ENCODE data around the gene COQ7. TPM values are rescaled to one million over a fixed set of nuclear protein-coding genes. Genes with fewer than 3 reads are reported as not detected.

COQ7 gene
- total and polyA plus RNA-seq, 2 donors (not counting 1 experiment from before 2014, with no cell fraction given) = 12.4 to 19.8 TPM

- Histone ChIP-seq H3K36me3 (ENCODE audit: control insufficient read depth, insufficient read depth, low read length) (no peaks in the 10 kb centered on the region), H3K27ac (ENCODE audit: insufficient read depth, low read length) (no peak overlapping the region), H3K4me1 (ENCODE audit: control insufficient read depth, extremely low read depth, insufficient read depth, low read length) (no peaks in the 10 kb centered on the region), H4K20me1 (ENCODE audit: control insufficient read depth, extremely low read depth, insufficient read depth, low read length) (no peaks in the 10 kb centered on the region), H3K79me2 (ENCODE audit: control insufficient read depth, insufficient read depth, low read length) (no peaks in the 10 kb centered on the region), H3K9me3 (ENCODE audit: control insufficient read depth, insufficient read depth, low read depth, low read length) (no peaks in the 10 kb centered on the region), H2AFZ (ENCODE audit: low read length) (no peak overlapping the region), H3K27me3 (ENCODE audit: control insufficient read depth, insufficient read depth, low read length) (no peaks in the 10 kb centered on the region), H3K4me2 (ENCODE audit: extremely low read depth, insufficient read depth, low read length) (no peak overlapping the region), H3K4me3 (replicated peaks in 1 of 4; ENCODE audit: control extremely low read depth in 1 of 4, insufficient read depth in 1 of 4, low read depth in 3 of 4, low read length in 4 of 4) (no peak overlapping the region), H3K9ac (ENCODE audit: insufficient read depth, low read length) (no peak overlapping the region)
- no peak for TF ChIP-seq CTCF (conservative IDR thresholded peaks at IDR 0.05 in 1 of 2, IDR thresholded peaks at IDR 0.05 in 1 of 2; ENCODE audit: low read depth in 1 of 2, low read length in 2 of 2)
- no peak for TF ChIP-seq EZH2 (IDR thresholded peaks at IDR 0.05; ENCODE audit: low read length, missing control alignments)
- DNase-seq (ENCODE audit: low read depth in 2 of 2) = no peak
Observed at GRCh38 chr16:19092653-19093410, 25.4 kb downstream of the COQ7 start.

GRCh38 chr16:19093631-19094541 lies 26.5 kb downstream of the COQ7 start:
- TF ChIP-seq EZH2 (IDR thresholded peaks at IDR 0.05; ENCODE audit: low read length, missing control alignments) = no peak
- no peak for TF ChIP-seq CTCF (conservative IDR thresholded peaks at IDR 0.05 in 1 of 2, IDR thresholded peaks at IDR 0.05 in 1 of 2; ENCODE audit: low read depth in 1 of 2, low read length in 2 of 2)
- Histone ChIP-seq H3K36me3 (ENCODE audit: control insufficient read depth, insufficient read depth, low read length) (no peaks in the 10 kb centered on the region), H3K9ac (ENCODE audit: insufficient read depth, low read length) (no peak overlapping the region), H4K20me1 (ENCODE audit: control insufficient read depth, extremely low read depth, insufficient read depth, low read length) (no peaks in the 10 kb centered on the region), H3K4me2 (ENCODE audit: extremely low read depth, insufficient read depth, low read length) (no peak overlapping the region), H2AFZ (ENCODE audit: low read length) (no peak overlapping the region), H3K27me3 (ENCODE audit: control insufficient read depth, insufficient read depth, low read length) (no peaks in the 10 kb centered on the region), H3K9me3 (ENCODE audit: control insufficient read depth, insufficient read depth, low read depth, low read length) (no peaks in the 10 kb centered on the region), H3K4me1 (ENCODE audit: control insufficient read depth, extremely low read depth, insufficient read depth, low read length) (no peaks in the 10 kb centered on the region), H3K4me3 (replicated peaks in 1 of 4; ENCODE audit: control extremely low read depth in 1 of 4, insufficient read depth in 1 of 4, low read depth in 3 of 4, low read length in 4 of 4) (no peak overlapping the region), H3K27ac (ENCODE audit: insufficient read depth, low read length) (no peak overlapping the region), H3K79me2 (ENCODE audit: control insufficient read depth, insufficient read depth, low read length) (no peaks in the 10 kb centered on the region)
- DNase-seq (ENCODE audit: low read depth in 2 of 2) = no peak

All from fibroblast of lung (primary cell).